ENCODE data around the gene MYL5.
A peak's percentile ranks its signal among the peaks of the same experiment; 100 is the strongest.

The MYL5 gene

GRCh38 chr4:714087-714486, 39.7 kb downstream of the MYL5 start:
- H3K27ac ChIP-seq (ENCODE audit: low read depth, low read length), result no peak overlapping the region
- H3K27me3 ChIP-seq (ENCODE audit: insufficient read depth, low read length), result no peaks in the 10 kb centered on the region
- H3K4me1 ChIP-seq (ENCODE audit: control insufficient read depth, insufficient read depth, low read length, unreplicated experiment), result no peaks in the 10 kb centered on the region
- peaks cover 73% of the 10 kb centered on the region for H3K79me2 ChIP-seq (ENCODE audit: control insufficient read depth, insufficient read depth, low read length, unreplicated experiment)
- no peaks in the 10 kb centered on the region for H3K36me3 ChIP-seq (ENCODE audit: insufficient read depth, low read length)
- no peak overlapping the region for H2AFZ ChIP-seq (ENCODE audit: low read length, unreplicated experiment)
- no peak overlapping the region for H3K4me3 ChIP-seq (ENCODE audit: low read depth, low read length)

GRCh38 chr4:717601-718320, 43.4 kb downstream of the MYL5 start:
- no peak overlapping the region for H3K27ac ChIP-seq (ENCODE audit: low read depth, low read length)
- H3K79me2 ChIP-seq (ENCODE audit: control insufficient read depth, insufficient read depth, low read length, unreplicated experiment), result peaks cover 65% of the 10 kb centered on the region
- H2AFZ ChIP-seq (ENCODE audit: low read length, unreplicated experiment), result no peak overlapping the region
- H3K4me3 ChIP-seq (ENCODE audit: low read depth, low read length), result no peak overlapping the region
- no peaks in the 10 kb centered on the region for H3K36me3 ChIP-seq (ENCODE audit: insufficient read depth, low read length)
- no peaks in the 10 kb centered on the region for H3K27me3 ChIP-seq (ENCODE audit: insufficient read depth, low read length)
- H3K4me1 ChIP-seq (ENCODE audit: control insufficient read depth, insufficient read depth, low read length, unreplicated experiment), result no peaks in the 10 kb centered on the region

- Histone ChIP-seq H3K27ac (ENCODE audit: low read depth, low read length) (no peak overlapping the region), H3K4me3 (ENCODE audit: low read depth, low read length) (no peak overlapping the region), H3K4me1 (ENCODE audit: control insufficient read depth, insufficient read depth, low read length, unreplicated experiment) (no peaks in the 10 kb centered on the region), H3K27me3 (ENCODE audit: insufficient read depth, low read length) (no peaks in the 10 kb centered on the region), H2AFZ (ENCODE audit: low read length, unreplicated experiment) (no peak overlapping the region), H3K36me3 (ENCODE audit: insufficient read depth, low read length) (no peaks in the 10 kb centered on the region), H3K79me2 (ENCODE audit: control insufficient read depth, insufficient read depth, low read length, unreplicated experiment) (peaks cover 62% of the 10 kb centered on the region)
Measured at GRCh38 chr4:718460-718859, 44.1 kb downstream of the MYL5 start.

- no peaks in the 10 kb centered on the region for H3K27me3 ChIP-seq (ENCODE audit: insufficient read depth, low read length)
- no peaks in the 10 kb centered on the region for H3K4me1 ChIP-seq (ENCODE audit: control insufficient read depth, insufficient read depth, low read length, unreplicated experiment)
- no peak overlapping the region for H3K27ac ChIP-seq (ENCODE audit: low read depth, low read length)
- no peak overlapping the region for H3K4me3 ChIP-seq (ENCODE audit: low read depth, low read length)
- H3K79me2 ChIP-seq (ENCODE audit: control insufficient read depth, insufficient read depth, low read length, unreplicated experiment), result peaks cover 58% of the 10 kb centered on the region
- no peaks in the 10 kb centered on the region for H3K36me3 ChIP-seq (ENCODE audit: insufficient read depth, low read length)
- H2AFZ ChIP-seq (ENCODE audit: low read length, unreplicated experiment), result no peak overlapping the region
Measured at GRCh38 chr4:720111-720860, 45.9 kb downstream of the MYL5 start.

- H2AFZ ChIP-seq (ENCODE audit: low read length, unreplicated experiment), result no peak overlapping the region
- no peak overlapping the region for H3K27ac ChIP-seq (ENCODE audit: low read depth, low read length)
- H3K79me2 ChIP-seq (ENCODE audit: control insufficient read depth, insufficient read depth, low read length, unreplicated experiment), result peaks cover 65% of the 10 kb centered on the region
- H3K27me3 ChIP-seq (ENCODE audit: insufficient read depth, low read length), result no peaks in the 10 kb centered on the region
- no peak overlapping the region for H3K4me3 ChIP-seq (ENCODE audit: low read depth, low read length)
- H3K4me1 ChIP-seq (ENCODE audit: control insufficient read depth, insufficient read depth, low read length, unreplicated experiment), result peaks cover 8% of the 10 kb centered on the region
- H3K36me3 ChIP-seq (ENCODE audit: insufficient read depth, low read length), result no peaks in the 10 kb centered on the region
Measured at GRCh38 chr4:721261-722168, 47.2 kb downstream of the MYL5 start.

GRCh38 chr4:722169-722725, 47.9 kb downstream of the MYL5 start:
- Histone ChIP-seq H2AFZ (ENCODE audit: low read length, unreplicated experiment) (no peak overlapping the region), H3K4me1 (ENCODE audit: control insufficient read depth, insufficient read depth, low read length, unreplicated experiment) (peaks cover 13% of the 10 kb centered on the region), H3K27ac (ENCODE audit: low read depth, low read length) (no peak overlapping the region), H3K79me2 (ENCODE audit: control insufficient read depth, insufficient read depth, low read length, unreplicated experiment) (peaks cover 69% of the 10 kb centered on the region), H3K27me3 (ENCODE audit: insufficient read depth, low read length) (no peaks in the 10 kb centered on the region), H3K4me3 (ENCODE audit: low read depth, low read length) (no peak overlapping the region), H3K36me3 (ENCODE audit: insufficient read depth, low read length) (no peaks in the 10 kb centered on the region)

- H3K4me1 ChIP-seq (ENCODE audit: control insufficient read depth, insufficient read depth, low read length, unreplicated experiment), result peaks cover 19% of the 10 kb centered on the region
- H3K27me3 ChIP-seq (ENCODE audit: insufficient read depth, low read length), result no peaks in the 10 kb centered on the region
- H3K36me3 ChIP-seq (ENCODE audit: insufficient read depth, low read length), result no peaks in the 10 kb centered on the region; the same call in 1 of the 2 replicates
- peaks cover 69% of the 10 kb centered on the region for H3K79me2 ChIP-seq (ENCODE audit: control insufficient read depth, insufficient read depth, low read length, unreplicated experiment)
- H3K4me3 ChIP-seq (ENCODE audit: low read depth, low read length), result no peak overlapping the region
- no peak overlapping the region for H3K27ac ChIP-seq (ENCODE audit: low read depth, low read length)
- H2AFZ ChIP-seq (ENCODE audit: low read length, unreplicated experiment), result no peak overlapping the region
Measured at GRCh38 chr4:722851-723360, 48.6 kb downstream of the MYL5 start.

GRCh38 chr4:723751-724530, 49.6 kb downstream of the MYL5 start:
- peaks cover 23% of the 10 kb centered on the region for H3K4me1 ChIP-seq (ENCODE audit: control insufficient read depth, insufficient read depth, low read length, unreplicated experiment)
- no peak overlapping the region for H2AFZ ChIP-seq (ENCODE audit: low read length, unreplicated experiment)
- peaks cover 69% of the 10 kb centered on the region for H3K79me2 ChIP-seq (ENCODE audit: control insufficient read depth, insufficient read depth, low read length, unreplicated experiment)
- H3K36me3 ChIP-seq (ENCODE audit: insufficient read depth, low read length), result no peaks in the 10 kb centered on the region; the same call in 1 of the 2 replicates
- no peak overlapping the region for H3K27ac ChIP-seq (ENCODE audit: low read depth, low read length)
- no peaks in the 10 kb centered on the region for H3K27me3 ChIP-seq (ENCODE audit: insufficient read depth, low read length)
- H3K4me3 ChIP-seq (ENCODE audit: low read depth, low read length), result no peak overlapping the region

GRCh38 chr4:725391-726234, 51.3 kb downstream of the MYL5 start:
- peaks cover 61% of the 10 kb centered on the region for H3K79me2 ChIP-seq (ENCODE audit: control insufficient read depth, insufficient read depth, low read length, unreplicated experiment)
- H3K4me3 ChIP-seq (ENCODE audit: low read depth, low read length), result peak overlapping the region; percentile 47; the same call in 1 of the 2 replicates

More at GRCh38 chr4:725391-726234, 51.3 kb downstream of the MYL5 start:
- Histone ChIP-seq H3K36me3 (ENCODE audit: insufficient read depth, low read length) (peaks cover under 1% of the 10 kb centered on the region; the same call in 1 of the 2 replicates), H3K27ac (ENCODE audit: low read depth, low read length) (peak overlapping the region; percentile 72), H2AFZ (ENCODE audit: low read length, unreplicated experiment) (no peak overlapping the region), H3K27me3 (ENCODE audit: insufficient read depth, low read length) (no peaks in the 10 kb centered on the region), H3K4me1 (ENCODE audit: control insufficient read depth, insufficient read depth, low read length, unreplicated experiment) (peaks cover 23% of the 10 kb centered on the region)
